ENCODE results near the gene SLC35D1.

DNA sequence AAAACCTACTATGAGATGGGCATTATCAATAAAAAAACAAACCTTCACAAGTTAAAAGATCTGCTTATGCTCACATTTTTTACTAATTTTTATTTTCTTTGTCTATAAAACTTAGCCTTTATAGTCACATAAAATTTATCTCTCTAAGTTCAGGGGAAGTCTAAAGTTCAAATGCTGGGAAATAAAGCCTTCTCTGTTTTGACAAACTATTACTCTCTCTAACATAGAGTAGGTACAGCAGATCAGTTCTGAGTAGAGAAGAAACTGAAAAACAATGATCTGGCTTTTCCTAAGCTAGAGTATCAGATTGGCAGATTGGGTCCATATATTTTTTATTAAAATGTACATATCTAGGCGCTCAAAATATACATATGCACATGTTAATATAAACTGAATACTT is 49.6 kb upstream of the SLC35D1 start:
- TF ChIP-seq CTCF (IDR thresholded peaks at IDR 0.05) (no peak), POLR2AphosphoS5 (IDR thresholded peaks at IDR 0.05; ENCODE audit: low read depth, low read length) (no peak), TCF7L2 (IDR thresholded peaks at IDR 0.05; ENCODE audit: low read depth, low read length) (no peak)
- TF ChIP-seq, protein P1, sequence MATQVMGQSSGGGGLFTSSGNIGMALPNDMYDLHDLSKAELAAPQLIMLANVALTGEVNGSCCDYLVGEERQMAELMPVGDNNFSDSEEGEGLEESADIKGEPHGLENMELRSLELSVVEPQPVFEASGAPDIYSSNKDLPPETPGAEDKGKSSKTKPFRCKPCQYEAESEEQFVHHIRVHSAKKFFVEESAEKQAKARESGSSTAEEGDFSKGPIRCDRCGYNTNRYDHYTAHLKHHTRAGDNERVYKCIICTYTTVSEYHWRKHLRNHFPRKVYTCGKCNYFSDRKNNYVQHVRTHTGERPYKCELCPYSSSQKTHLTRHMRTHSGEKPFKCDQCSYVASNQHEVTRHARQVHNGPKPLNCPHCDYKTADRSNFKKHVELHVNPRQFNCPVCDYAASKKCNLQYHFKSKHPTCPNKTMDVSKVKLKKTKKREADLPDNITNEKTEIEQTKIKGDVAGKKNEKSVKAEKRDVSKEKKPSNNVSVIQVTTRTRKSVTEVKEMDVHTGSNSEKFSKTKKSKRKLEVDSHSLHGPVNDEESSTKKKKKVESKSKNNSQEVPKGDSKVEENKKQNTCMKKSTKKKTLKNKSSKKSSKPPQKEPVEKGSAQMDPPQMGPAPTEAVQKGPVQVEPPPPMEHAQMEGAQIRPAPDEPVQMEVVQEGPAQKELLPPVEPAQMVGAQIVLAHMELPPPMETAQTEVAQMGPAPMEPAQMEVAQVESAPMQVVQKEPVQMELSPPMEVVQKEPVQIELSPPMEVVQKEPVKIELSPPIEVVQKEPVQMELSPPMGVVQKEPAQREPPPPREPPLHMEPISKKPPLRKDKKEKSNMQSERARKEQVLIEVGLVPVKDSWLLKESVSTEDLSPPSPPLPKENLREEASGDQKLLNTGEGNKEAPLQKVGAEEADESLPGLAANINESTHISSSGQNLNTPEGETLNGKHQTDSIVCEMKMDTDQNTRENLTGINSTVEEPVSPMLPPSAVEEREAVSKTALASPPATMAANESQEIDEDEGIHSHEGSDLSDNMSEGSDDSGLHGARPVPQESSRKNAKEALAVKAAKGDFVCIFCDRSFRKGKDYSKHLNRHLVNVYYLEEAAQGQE (IDR thresholded peaks at IDR 0.05; ENCODE audit: insufficient read depth in 1 of 2, low read depth in 2 of 2, low read length in 1 of 2): no peak

Measured in Panc1 (cell line).